Loucy (cell line): Measurements from ENCODE around the gene NOS3.

Source experiments
- CTCF ChIP-seq: fragments of 200-600 bp; sonication (generic); conservative IDR thresholded peaks from 2 replicates; pipeline ENCODE4 v1.5.1; 2014; ENCODE audit warnings: mild to moderate bottlenecking, antibody characterized with exemption, low read length
- EZH2phosphoT487 ChIP-seq: fragments of 200-600 bp; IDR thresholded peaks from 2 replicates; pipeline ENCODE4 v1.6.1; 2018; ENCODE audit warnings: antibody characterized with exemption, mild to moderate bottlenecking, moderate library complexity, borderline replicate concordance

- TF ChIP-seq CTCF (no peak), EZH2phosphoT487 (no peak)
These were observed 10.7 kb downstream of the NOS3 start for GRCh38 chr7:151001546-151001945.
